GM04503 (cell line): Measurements from ENCODE around the gene PRRC2B.
"Not testable (repeated sequence)": the region's sequence is repeated elsewhere in the genome, so short reads cannot be mapped to it uniquely, and the experiment has no call there.

ENCODE experiments used
- DNase-seq: peaks from one replicate; pipeline ENCODE4 v3.0.0-alpha.2; 2012; ENCODE audit warnings: low read depth

The PRRC2B gene

DNA sequence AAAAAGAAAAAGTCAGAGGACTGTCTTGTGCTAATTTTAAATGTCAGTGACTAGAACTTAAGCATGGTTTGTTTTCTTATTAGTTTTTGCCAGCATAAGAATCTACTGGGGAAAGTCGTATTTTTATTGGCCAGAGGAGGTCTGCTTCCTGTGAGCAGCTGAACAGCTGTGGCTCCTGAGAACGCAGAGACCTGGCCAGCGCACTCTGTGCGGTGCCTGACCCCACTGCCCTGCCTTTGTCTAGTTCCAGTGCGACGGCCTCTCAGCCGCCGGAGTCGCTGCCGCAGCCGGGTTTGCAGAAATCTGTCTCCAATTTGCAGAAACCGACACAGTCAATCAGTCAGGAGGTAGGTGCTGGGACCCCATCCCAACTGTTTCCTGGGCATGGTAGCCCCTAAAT is 42.5 kb downstream of the PRRC2B start:
- DNase-seq: no peak

DNA sequence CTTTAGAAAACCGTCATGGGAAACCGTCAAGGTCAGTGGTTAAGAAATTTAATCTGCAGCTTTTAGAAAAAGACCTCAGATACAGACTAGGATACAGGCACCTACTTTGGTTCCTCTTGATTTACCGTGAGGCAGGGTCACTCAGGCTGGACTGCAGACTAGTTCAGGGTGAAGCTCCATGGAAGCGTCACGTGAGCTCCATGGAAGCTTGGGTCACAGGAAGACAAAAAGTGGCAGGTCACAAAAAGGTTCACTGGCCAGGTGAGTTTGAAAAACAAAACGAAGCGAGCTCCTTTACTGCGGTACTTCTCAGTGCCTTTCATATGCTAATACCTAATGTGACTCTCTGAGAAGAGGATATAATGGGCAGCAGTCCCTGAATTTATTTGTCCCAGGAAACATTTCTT is 43.0 kb downstream of the PRRC2B start:
- DNase-seq: no peak

DNA sequence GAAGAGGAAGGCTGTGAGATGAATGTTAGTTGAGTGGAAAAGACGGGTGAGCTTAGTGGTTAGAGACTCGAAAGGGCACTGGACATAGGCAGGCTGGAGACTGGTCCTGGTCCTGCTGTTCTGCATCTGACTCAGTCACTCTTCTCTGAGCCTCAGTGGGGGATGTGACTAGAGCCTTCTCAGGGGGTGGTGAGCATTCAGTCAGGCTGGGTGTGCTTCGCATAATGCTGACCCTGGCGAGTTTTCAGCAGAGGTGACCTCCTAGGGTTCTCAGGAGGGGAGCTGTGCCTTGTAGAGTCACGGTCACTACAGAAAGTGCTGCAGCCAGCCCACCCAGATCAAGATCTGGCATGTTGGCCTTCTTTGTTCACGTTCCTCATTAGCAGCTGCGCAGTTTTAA is 44.3 kb downstream of the PRRC2B start:
- no peak for DNase-seq

DNA sequence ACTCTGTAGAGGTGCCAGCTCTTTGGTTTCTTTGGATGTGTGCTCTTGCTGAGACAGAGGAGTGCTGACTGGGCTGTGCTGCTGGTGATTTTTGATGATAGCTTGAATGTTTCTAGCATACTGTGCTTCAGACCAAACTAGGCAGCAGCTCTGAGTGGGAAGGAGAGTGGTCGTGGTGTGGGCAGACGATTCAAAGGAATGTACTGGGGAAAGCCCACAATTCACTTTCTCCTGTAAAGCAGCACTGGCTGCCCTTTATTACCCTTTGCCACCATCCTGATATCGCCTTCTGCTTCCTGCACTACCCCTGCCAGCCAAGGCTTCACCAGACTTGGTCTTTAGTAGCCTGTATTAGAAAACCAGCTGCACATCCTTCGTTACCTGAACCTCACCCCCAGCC is 45.3 kb downstream of the PRRC2B start:
- DNase-seq: no peak

DNA sequence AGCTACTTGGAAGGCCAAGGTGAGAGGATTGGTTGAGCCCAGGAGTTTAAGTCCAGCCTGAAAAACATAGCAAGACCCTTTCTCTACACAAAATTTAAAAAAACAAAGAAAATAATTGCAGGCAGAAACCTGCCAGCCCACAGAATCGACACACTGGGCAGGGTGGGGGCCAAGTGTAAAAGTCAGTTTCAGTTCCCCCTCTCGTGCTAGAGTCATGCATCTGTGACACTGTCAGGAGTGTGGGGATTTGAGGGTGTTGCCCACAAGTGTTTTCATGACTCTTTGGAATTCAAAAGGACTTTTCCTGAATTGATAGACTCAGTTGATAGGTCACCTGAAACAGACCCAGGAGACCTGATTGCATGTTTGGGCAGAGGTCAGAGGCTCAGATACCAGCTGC is 47.6 kb downstream of the PRRC2B start:
- DNase-seq: no peak

DNA sequence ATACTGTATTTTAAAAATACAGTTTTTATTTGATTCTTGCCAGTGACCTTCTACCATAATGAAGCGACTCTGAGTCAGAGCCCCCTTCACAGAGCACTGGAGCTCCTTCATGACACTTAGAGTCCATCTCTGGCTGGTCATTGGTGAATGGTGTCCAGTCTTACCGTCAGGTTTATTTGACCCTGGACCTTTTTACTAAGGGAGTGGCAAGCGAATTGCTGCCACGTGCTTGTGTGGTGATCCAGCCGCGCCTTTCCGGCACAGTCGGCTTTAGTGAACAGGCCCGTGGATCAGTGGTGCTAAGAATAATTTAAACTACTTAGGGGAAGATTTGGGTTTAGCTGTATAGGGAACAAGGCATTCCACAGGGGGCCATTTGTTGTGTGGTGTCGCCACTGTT is 48.5 kb downstream of the PRRC2B start:
- DNase-seq: no peak

DNA sequence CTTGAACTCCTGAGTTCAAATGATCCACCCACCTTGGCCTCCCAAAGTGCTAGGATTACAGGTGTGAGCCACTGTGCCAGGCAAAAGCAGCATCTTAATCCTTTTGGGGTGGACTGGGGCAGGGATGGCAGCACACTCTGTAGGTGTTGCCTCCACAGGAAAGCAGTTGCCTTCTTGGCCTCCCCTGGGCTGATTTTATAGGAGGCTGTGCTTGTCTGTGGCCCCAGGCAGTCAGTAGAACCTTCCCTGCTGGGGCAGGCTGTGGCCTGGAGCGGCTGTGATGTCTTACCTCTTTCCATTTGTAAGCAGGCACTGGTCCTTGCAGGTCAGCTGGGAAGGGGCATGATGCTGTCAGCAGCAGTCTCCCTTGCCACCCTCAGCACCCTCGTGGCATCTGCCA is 49.8 kb downstream of the PRRC2B start:
- no peak for DNase-seq

DNA sequence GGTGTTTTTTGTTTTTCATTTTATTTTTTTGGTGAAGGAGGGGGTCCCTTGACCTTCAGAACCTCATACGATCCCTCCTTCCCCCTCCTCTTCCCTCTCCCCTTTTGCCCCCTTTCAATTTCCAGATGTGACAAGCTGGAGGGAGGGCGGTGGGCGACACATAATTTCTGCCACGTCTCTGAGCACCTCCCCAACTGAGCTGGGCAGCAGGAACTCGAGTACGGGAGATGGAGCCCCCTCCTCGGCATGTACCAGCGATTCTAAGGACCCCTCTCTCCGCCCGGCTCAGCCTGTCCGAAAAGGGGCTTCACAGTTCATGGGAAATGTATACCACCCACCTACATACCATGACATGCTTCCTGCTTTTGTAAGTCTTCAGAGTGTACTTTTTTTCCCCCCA is 52.4 kb downstream of the PRRC2B start:
- DNase-seq: no peak

DNA sequence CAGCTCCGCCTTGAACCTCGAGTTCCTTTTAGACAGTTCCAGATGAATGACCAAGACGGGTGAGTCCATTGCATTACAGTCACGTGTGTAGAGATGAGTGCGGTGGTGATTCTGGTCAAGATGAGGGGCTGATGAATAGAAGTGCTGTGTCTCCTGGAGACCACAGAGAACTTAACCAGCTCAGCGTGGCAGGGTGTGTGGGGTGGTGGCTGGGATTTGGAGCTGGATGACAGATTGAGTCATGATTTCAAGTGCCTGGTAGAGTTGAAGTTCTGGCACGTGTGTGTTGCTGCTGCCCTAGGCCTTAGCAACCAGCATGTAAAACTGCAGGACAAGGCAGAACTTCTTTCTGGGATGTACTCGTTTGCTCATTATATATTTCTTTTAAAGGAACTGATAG is 53.3 kb downstream of the PRRC2B start:
- no peak for DNase-seq

DNA sequence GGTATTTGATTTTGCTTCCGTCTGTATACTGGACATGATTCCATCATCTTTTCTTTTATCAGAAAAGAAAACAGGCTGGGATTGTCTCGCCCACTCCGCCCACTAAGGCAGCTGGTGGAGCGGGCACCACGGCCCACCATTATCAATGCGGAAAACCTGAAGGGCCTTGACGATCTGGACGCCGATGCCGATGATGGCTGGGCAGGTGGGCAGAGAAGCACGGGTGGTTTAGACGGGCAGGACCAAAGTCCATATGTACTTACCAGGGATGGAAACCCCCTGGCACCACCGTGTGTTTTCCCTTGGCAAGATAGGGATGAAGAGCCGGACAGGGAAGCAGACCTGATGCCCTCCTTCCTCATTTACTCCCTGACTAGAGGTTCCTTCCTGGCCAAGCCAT is 53.7 kb downstream of the PRRC2B start:
- no peak for DNase-seq

DNA sequence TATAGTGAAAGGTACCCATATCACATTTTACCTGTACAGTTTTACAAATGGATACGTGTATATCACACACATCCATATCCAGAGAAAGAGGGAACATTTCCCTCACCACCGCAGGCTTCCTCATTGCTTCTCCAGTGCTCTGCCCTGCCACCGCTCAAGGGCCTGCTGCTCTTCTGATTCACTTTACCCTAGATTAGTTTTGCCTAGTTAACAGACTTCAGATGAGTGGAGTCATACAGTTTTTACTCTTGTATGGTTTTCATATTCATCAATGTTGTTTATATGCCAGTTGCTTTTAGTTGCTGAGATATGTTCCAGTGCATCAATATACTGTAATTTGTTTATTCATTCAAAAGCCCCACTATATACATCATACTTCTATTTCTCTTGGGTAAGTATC is 54.9 kb downstream of the PRRC2B start:
- DNase-seq: no peak

DNA sequence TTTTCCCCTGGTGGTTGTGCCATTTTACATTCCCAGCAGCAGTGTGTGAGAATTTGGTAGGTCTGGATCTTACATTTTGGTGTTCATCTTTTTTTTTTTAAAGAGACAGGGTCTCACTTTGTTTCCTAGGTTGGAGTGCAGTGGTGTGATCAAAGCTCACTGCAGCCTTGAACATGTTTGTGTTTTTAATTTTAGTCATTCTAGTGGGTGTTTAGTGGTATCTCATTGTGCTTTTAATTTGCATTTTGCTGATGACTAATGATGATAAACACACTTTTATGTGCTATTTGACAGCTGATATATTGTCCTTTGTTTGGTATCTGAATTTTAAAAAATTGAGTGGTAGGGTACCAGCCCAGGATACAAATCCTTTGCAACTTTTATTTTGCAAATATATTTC is 55.4 kb downstream of the PRRC2B start:
- no peak for DNase-seq

DNA sequence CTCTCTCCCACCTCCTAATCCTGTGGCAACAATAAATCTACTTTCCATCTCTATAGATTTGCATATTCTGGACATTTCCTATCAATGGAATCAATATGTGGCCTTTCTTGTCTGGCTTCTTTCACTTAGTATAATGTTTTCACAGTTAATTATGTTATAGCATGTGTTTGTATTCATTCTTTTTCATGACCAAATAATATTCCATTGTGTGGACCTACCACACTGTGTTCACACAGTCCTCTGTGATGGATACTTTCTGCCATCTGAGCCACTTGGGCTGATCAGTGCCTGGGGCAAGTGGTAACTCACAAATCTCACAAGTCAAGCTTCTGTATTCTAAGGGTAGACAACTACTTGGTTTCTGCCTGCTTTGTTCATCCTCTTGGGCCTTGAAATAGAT is 60.1 kb downstream of the PRRC2B start:
- DNase-seq: no peak

DNA sequence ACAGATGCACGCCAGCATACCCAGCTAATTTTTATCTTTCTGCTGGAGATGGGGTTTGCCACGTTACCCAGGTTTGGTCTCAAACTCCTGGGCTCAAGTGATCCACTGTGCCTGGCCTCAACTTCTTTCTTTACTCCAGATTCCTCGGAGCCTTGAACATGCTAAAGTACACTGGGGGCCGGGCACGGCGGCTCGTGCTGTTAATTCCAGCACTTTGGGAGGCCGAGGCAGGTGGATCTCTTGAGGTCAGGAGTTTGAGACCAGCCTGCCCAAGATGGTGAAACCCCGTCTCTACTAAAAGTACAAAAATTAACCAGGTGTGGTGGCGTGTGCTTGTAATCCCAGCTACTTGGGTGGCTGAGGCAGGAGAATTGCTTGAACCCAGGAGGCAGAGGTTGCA is 61.8 kb downstream of the PRRC2B start:
- not testable (repeated sequence) for DNase-seq

DNA sequence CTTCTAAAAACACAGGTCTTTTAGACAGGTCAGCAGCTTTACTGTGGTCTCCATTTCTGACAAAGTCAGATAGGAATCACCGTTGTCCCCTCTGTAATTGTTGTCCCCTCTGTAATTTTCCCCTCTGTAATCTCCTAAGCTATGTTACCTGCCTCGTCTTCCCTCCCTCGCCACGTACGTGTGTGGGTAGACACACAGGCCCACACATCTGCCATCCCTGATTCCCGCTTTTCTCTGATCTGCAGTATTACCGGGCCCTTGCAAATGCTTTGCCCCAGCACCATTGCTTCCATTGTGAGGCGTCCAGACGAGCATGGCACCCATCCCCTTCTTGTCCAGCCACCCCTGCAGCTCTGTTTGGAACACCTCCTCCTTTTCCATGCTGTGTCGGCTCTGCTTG is 63.9 kb downstream of the PRRC2B start:
- DNase-seq: no peak

DNA sequence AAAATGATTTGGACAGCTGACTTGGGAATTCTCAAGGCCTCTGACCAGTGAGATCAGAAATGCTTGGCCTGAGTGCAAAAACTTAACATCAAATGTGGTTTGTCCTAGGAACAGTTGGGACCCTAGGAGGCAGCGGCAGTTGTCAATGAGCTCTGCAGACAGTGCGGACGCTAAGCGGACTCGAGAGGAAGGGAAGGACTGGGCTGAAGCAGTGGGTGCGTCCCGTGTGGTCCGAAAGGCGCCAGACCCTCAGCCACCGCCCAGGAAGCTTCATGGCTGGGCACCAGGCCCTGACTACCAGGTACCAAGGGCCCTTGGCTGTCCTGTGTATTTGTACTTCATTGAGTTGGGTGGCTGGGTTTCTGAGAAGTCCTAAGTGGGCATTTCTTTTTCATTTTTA is 65.2 kb downstream of the PRRC2B start:
- no peak for DNase-seq

DNA sequence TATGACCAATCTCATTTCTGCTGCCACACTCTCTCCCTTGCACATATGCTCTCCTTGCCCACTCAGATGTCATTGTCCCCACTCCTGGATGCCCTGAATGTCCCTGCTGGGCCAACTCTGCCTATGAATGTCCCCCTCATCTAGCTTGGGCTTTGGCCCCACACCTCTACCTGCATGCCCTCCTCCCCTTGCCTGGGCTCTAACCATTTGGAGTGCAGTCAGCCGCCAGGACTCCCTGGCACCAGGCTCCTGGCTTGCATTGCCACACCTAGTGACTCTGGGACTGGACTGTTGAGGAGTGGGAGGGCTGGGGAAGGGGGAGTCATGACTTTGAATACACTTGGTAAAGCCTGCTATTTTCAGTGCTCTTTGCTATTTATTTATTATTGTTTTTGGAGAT is 67.3 kb downstream of the PRRC2B start:
- DNase-seq: no peak

DNA sequence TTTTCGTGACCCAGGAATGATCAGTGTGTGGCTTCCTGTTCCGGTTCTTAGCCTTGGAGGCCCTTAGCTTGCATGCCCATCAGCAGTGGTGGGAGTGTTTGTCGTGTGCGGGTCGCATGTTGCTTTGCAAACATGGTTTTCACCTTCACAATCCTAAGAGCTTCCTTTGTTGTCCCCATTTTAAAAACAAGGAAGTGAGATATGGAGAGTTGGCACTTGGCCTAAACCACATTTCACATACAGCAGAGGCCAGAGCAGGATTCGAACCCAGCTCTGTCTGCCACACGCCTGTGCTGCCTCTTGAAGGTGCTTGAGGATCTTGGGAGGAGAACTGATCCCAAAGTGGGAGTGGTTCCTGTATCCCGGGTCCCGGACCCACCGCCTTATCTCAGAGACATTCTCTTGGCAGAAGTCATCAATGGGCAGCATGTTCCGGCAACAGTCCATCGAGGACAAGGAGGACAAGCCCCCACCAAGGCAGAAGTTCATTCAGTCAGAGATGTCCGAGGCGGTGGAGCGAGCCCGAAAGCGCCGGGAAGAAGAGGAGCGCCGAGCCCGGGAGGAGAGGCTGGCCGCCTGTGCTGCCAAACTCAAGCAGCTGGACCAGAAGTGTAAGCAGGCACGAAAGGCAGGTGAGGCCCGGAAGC is 70.6 kb downstream of the PRRC2B start:
- no peak for DNase-seq

DNA sequence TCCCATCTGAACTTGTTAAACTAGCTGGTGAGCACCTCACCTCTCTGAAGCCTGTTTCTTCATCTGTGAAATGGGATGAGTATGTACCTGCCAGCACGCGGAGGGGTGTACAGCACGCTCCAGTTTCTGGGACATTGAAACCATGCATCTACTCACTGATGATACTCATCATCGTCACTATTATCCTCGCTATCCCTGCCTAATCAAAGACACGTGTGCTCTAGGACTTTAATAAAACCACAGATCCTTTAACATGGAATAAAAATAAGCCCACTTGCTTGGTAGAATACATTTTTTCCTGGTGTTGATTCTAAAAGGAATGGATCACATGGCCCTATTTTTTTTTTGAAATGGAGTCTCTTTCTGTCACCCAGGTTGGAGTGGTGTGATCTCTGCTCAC is 71.5 kb downstream of the PRRC2B start:
- DNase-seq: no peak

DNA sequence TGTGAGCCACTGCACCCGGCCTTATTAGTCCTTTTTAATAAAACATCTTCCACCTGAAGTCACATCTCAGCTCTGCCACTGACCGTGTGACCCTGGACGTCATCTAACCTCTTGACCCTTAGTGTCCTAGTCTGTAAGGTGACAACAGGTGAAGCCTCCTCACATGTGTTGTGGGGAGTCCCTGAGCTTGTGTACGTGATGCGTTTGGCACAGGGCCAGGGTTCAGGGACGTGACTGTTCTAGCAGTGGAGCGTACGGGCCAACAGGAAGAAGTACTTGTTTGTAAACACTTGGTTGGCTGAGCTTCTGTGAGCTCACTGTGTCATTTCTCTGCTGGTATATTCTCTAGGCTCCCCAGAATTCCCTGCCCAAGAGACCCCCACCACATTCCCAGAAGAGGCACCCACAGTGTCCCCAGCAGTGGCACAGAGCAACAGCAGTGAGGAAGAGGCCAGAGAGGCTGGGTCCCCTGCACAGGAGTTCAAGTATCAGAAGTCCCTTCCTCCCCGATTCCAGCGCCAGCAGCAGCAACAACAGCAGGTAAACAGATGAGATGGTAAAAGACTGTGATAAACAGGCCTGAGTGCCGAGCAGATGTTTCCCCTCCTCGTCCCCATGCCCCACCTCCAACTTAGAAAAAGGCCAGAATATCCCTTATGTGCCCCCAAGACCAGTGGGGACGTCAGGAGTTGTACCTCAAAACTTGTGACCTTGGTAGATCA is 73.5 kb downstream of the PRRC2B start:
- DNase-seq: no peak

DNA sequence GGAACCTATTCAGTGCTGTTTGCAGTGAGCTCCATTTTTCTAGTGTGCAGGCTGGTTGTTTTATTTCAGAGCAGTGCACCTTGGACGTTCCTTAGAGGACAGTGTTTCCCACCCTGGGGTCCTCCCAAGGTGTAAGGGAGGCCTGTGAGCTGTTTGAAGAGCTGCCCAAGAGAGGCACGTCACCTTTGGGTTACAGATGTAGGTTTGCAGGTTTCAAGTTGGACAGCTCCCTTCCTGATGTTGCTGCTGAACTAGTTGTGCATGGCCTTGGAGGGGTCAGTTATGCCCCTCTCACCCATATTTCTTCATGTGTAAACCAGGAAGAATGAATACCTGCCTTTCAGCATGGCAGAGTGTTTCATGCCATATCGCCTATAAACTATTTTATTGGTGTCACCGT is 74.1 kb downstream of the PRRC2B start:
- no peak for DNase-seq

DNA sequence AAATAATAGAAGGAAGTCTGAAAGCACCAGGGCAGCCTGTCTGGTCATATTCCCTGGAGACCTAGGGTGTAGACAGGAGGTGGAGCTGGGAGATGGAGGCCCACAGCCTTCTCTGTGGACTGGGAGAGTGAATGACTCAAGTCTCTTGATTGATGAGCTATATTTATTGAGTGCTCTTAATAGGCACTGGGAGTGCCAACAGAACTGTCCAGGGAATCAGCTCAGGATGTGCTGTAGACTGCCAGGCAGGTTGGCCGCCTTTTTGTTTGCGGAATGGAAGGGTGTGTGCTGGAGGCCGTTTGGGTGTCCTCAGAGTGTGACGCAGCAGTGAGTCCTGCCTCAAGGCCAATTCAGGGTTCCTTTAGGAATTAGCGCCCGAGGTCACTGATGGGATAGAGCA is 75.5 kb downstream of the PRRC2B start:
- no peak for DNase-seq

DNA sequence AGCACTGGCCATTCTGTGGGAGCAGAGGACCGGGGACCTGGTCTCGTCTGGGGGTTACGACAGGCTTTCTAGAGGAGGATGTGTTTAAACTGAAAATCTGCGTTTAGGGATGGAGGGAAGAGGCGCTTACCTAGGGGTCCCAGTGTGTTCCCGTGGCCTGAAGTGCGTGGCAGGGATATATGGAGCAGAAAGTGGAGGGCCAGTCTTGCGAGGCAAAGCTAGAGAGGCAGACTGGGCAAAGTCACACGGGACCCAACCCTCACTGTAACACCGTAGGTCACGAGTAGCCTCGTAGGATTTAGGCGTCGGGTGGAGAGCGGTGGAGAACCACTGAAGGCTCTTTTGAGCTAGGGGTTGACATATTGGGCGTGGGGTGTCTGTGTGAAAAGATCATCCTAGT is 76.1 kb downstream of the PRRC2B start:
- no peak for DNase-seq

DNA sequence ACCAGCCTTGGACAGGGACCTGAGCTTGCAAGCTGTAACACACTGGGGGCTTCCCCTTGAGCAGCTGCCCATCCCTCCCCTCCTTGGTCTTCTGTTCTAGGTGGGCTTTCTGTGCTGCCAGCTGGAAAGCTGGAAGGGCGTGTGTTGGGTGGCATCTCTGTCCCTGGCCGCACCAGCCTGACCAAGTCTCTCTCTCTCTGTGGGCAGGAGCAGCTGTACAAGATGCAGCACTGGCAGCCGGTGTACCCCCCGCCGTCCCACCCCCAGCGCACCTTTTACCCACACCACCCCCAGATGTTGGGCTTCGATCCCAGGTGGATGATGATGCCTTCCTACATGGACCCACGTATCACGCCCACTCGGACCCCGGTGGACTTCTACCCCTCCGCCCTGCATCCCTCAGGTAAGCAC is 76.7 kb downstream of the PRRC2B start:
- DNase-seq: no peak
